ENCODE results near the gene TNFSF11.

Gene TNFSF11

GRCh38 chr13:42638886-42639285 lies 64.9 kb downstream of the TNFSF11 start:
- TF ChIP-seq, protein P1, sequence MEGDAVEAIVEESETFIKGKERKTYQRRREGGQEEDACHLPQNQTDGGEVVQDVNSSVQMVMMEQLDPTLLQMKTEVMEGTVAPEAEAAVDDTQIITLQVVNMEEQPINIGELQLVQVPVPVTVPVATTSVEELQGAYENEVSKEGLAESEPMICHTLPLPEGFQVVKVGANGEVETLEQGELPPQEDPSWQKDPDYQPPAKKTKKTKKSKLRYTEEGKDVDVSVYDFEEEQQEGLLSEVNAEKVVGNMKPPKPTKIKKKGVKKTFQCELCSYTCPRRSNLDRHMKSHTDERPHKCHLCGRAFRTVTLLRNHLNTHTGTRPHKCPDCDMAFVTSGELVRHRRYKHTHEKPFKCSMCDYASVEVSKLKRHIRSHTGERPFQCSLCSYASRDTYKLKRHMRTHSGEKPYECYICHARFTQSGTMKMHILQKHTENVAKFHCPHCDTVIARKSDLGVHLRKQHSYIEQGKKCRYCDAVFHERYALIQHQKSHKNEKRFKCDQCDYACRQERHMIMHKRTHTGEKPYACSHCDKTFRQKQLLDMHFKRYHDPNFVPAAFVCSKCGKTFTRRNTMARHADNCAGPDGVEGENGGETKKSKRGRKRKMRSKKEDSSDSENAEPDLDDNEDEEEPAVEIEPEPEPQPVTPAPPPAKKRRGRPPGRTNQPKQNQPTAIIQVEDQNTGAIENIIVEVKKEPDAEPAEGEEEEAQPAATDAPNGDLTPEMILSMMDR (IDR thresholded peaks at IDR 0.05): no peak

- TF ChIP-seq, protein P1 (IDR thresholded peaks at IDR 0.05): no peak
Observed at GRCh38 chr13:42643076-42643475, 69.1 kb downstream of the TNFSF11 start.

DNA sequence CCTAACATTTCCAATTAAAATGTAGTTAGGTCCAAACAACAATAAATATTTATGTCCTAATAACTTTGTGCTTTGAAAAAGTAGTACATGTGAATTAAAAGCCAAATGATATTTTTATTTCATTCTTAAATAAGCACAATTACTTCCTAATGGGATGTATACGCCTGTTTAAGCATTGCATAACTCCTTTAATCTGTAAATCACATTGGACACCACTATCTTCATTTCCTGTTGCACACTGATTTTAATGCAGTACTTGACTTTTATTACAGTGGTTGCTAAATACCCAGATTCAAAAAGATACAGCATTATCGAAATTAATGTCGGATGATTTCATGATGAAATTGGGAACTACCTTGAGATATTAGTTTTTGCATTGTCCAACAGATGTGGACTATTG lies 70.9 kb downstream of the TNFSF11 start:
- TF ChIP-seq, protein P1 (IDR thresholded peaks at IDR 0.05): no peak

DNA sequence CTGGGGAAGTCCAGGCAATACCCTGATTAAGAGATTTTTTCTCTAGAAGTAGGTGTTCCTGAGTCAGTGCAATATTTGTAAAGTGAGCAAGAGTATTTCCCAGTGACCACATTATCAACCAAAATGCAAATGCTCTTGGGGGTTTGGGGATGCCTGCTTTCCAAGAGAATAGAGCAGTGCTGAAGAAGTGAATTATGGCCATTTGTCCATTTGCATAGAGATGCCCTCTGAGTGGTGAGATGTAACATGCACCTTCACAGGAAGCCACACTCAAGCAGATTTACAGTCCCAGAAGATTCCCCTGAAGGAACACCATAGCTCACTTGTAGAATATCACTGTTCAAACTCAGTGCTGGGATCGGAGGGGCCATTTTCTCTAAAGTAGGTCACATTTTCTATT lies 71.8 kb downstream of the TNFSF11 start:
- TF ChIP-seq, protein P1 (IDR thresholded peaks at IDR 0.05): no peak

- TF ChIP-seq, protein P1 (IDR thresholded peaks at IDR 0.05): no peak
Observed at GRCh38 chr13:42649141-42649540, 75.2 kb downstream of the TNFSF11 start.

GRCh38 chr13:42649831-42650230 lies 75.9 kb downstream of the TNFSF11 start:
- TF ChIP-seq, protein P1 (IDR thresholded peaks at IDR 0.05): no peak

GRCh38 chr13:42650506-42650905 lies 76.6 kb downstream of the TNFSF11 start:
- TF ChIP-seq, protein P1 (IDR thresholded peaks at IDR 0.05): no peak

GRCh38 chr13:42651936-42652641 lies 78.1 kb downstream of the TNFSF11 start:
- TF ChIP-seq, protein P1 (IDR thresholded peaks at IDR 0.05): no peak
